Endothelial cell of umbilical vein (primary cell): ENCODE data around the gene EBPL. TPM values are rescaled to one million over a fixed set of nuclear protein-coding genes. Genes with fewer than 3 reads are reported as not detected.

Source experiments
- BruUV-seq: library from RNA; stranded (reverse); fragments of 400-500 nt; replicated peaks from 2 replicates; lab custom pipeline; 2021; lab: Mats Ljungman, UMichigan
- CTCF ChIA-PET: fragments of 300-600, 350-600 bp; sonication (Branson Sonifier 250); formaldehyde crosslinking; loops from one replicate; lab custom pipeline; 2021; ENCODE audit warnings: antibody characterized with exemption, inconsistent platforms; lab: Charles Lee
- POLR2A ChIA-PET: fragments of 300-600, 350-600 bp; sonication (Branson Sonifier 250); formaldehyde crosslinking; loops from one replicate; lab custom pipeline; 2021; ENCODE audit warnings: antibody characterized with exemption, inconsistent platforms; lab: Charles Lee
- DNase-seq: peaks from one replicate; pipeline ENCODE4 v3.0.0-alpha.2; 2011; ENCODE audit warnings: low read depth, low spot score
- FAIRE-seq: peaks from 2 replicates; lab custom pipeline; 2011; peaks lifted over from hg19 to GRCh38; lab: Jason Lieb, UNC
- H2AFZ ChIP-seq: 2 replicates; pipeline ENCODE4 v1.6.0; 2012; ENCODE audit warnings: low read depth, low read length, control low read depth, inconsistent platforms
- H3K27ac ChIP-seq: 2 replicates; pipeline ENCODE4 v1.5.1; 2011; ENCODE audit warnings: low read depth, mild to moderate bottlenecking, control low read depth, low read length, moderate library complexity; ENCODE audit not compliant: insufficient read depth
- H3K27me3 ChIP-seq, 2 experiments: 2 replicates each; pipeline versions ENCODE4 v1.6.0 to v1.6.1; 2011; ENCODE audit warnings: low read length in 2 of 2, mixed read lengths in 1 of 2; ENCODE audit not compliant: control insufficient read depth in 2 of 2, insufficient read depth in 2 of 2
- H3K36me3 ChIP-seq, 2 experiments: 2 replicates in 1 of 2; 3 replicates in 1 of 2; pipeline ENCODE4 v1.5.1; 2011; ENCODE audit warnings: low read length in 2 of 2, mild to moderate bottlenecking in 1 of 2, moderate library complexity in 1 of 2; ENCODE audit not compliant: control insufficient read depth in 2 of 2, insufficient read depth in 2 of 2; ENCODE audit errors: extremely low read depth in 1 of 2
- H3K4me1 ChIP-seq: 3 replicates; pipeline ENCODE4 v1.5.1; 2011; ENCODE audit warnings: mild to moderate bottlenecking, low read length; ENCODE audit not compliant: control insufficient read depth, insufficient read depth; ENCODE audit errors: extremely low read depth
- H3K4me2 ChIP-seq: 2 replicates; pipeline ENCODE4 v1.6.1; 2011; ENCODE audit warnings: low read length, control low read depth, mixed read lengths; ENCODE audit not compliant: insufficient read depth
- H3K4me3 ChIP-seq, 3 experiments: fragments of 200-600 bp in 1 of 3; sonication (generic), shearing (Covaris generic) in 1 of 3; replicated peaks in 1 of 3; 2 replicates each; pipeline ENCODE4 v1.5.1; 2011 to 2016; ENCODE audit warnings: control low read depth in 3 of 3, low read length in 3 of 3, mild to moderate bottlenecking in 2 of 3, inconsistent platforms in 1 of 3, low read depth in 1 of 3, moderate library complexity in 1 of 3; ENCODE audit not compliant: insufficient read depth in 1 of 3
- H3K79me2 ChIP-seq: 2 replicates; pipeline ENCODE4 v1.6.0; 2012; ENCODE audit warnings: low read length, inconsistent platforms; ENCODE audit not compliant: control insufficient read depth, insufficient read depth
- H3K9ac ChIP-seq: replicated peaks from 2 replicates; pipeline ENCODE3; 2011; ENCODE audit warnings: low read length, control low read depth; ENCODE audit not compliant: insufficient read depth; ENCODE audit errors: extremely low read depth
- H3K9me1 ChIP-seq: replicated peaks from 3 replicates; pipeline ENCODE4 v1.6.0; 2011; ENCODE audit warnings: mild to moderate bottlenecking, low read length; ENCODE audit not compliant: control insufficient read depth, insufficient read depth; ENCODE audit errors: extremely low read depth
- H3K9me3 ChIP-seq: replicated peaks from 2 replicates; pipeline ENCODE4 v1.5.1; 2012; ENCODE audit warnings: low read length, inconsistent platforms; ENCODE audit not compliant: control insufficient read depth, insufficient read depth
- H4K20me1 ChIP-seq: replicated peaks from 2 replicates; pipeline ENCODE3; 2011; ENCODE audit warnings: mild to moderate bottlenecking, low read length; ENCODE audit not compliant: control insufficient read depth, insufficient read depth; ENCODE audit errors: extremely low read depth
- CTCF ChIP-seq, 2 donors: IDR thresholded peaks; 1 replicate in 1 of 2; 2 replicates in 1 of 2; pipeline ENCODE4 v1.5.1; 2011; ENCODE audit warnings: low read length in 2 of 2, mild to moderate bottlenecking in 2 of 2, moderate library complexity in 2 of 2, control low read depth in 1 of 2, inconsistent platforms in 1 of 2, low read depth in 1 of 2; ENCODE audit not compliant: insufficient read depth in 1 of 2; ENCODE audit errors: extremely low read depth in 1 of 2
- EZH2 ChIP-seq: IDR thresholded peaks from 2 replicates; pipeline ENCODE4 v1.6.1; 2012; ENCODE audit warnings: borderline replicate concordance, low read depth, mild to moderate bottlenecking, moderate library complexity, low read length, inconsistent platforms; ENCODE audit not compliant: severe bottlenecking
- FOS ChIP-seq: IDR thresholded peaks from 2 replicates; pipeline ENCODE4 v1.6.1; 2011; ENCODE audit warnings: mild to moderate bottlenecking, low read length, moderate library complexity, borderline replicate concordance; ENCODE audit not compliant: insufficient read depth
- GATA2 ChIP-seq: IDR thresholded peaks from 2 replicates; pipeline ENCODE4 v1.7.0; 2011; ENCODE audit warnings: low read depth, mild to moderate bottlenecking, moderate library complexity, mixed read lengths, low read length; ENCODE audit not compliant: insufficient read length, insufficient read depth
- JUN ChIP-seq: IDR thresholded peaks from 2 replicates; pipeline ENCODE4 v1.6.1; 2011; ENCODE audit warnings: borderline replicate concordance, low read depth; ENCODE audit not compliant: insufficient read length, insufficient read depth
- MAX ChIP-seq: IDR thresholded peaks from 2 replicates; pipeline ENCODE4 v1.6.1; 2011; ENCODE audit not compliant: insufficient read depth, insufficient read length
- MYC ChIP-seq: IDR thresholded peaks from one replicate; pipeline ENCODE4 v1.6.1; 2011; ENCODE audit warnings: mild to moderate bottlenecking, low read depth, low read length
- POLR2A ChIP-seq: IDR thresholded peaks from 2 replicates; pipeline ENCODE4 v1.6.1; 2012; ENCODE audit warnings: low read depth, mild to moderate bottlenecking, control low read depth, low read length
- POLR2AphosphoS5 ChIP-seq: IDR thresholded peaks from 2 replicates; pipeline ENCODE4 v1.6.1; 2012; ENCODE audit warnings: low read depth, mild to moderate bottlenecking, control low read depth, low read length, moderate library complexity; ENCODE audit not compliant: insufficient read depth
- dilution Hi-C: fragments of 300-500 bp; cut with MboI; formaldehyde crosslinking; loops from one replicate; pipeline ENCODE4 v1.15.0; 2019; ENCODE audit warnings: low sequenced_read_pairs; ENCODE audit not compliant: extremely low pct_ligation_motif_present
- intact Hi-C: fragments of 100-400 bp; cut with micrococcal nuclease; formaldehyde crosslinking; loops from one replicate; pipeline ENCODE4 v1.10.0; 2022
- polyA plus RNA-seq, 4 experiments: library from polyadenylated mRNA; depleted of rRNA in 3 of 4; stranded (reverse) in 3 of 4; unstranded in 1 of 4; fragments of >200 nt; gene quantifications; 2 replicates each; pipeline versions ENCODE4 v1.2.1 to v1.2.3, GENCODE V29; 2011 to 2012; ENCODE audit warnings: missing spikeins in 1 of 4
- total RNA-seq: library from RNA; stranded (reverse); gene quantifications from 2 replicates; pipeline ENCODE4 v1.2.3, GENCODE V29; 2021

Gene EBPL
- total and polyA plus RNA-seq, 2 donors (not counting 3 experiments of a cell fraction or from before 2014, with no cell fraction given): 75.5 to 159 TPM

- FAIRE-seq (no peak), DNase-seq (no peak)
- Histone ChIP-seq H3K27ac (no peak overlapping the region), H4K20me1 (no peaks in the 10 kb centered on the region), H3K9ac (no peak overlapping the region), H3K9me3 (no peaks in the 10 kb centered on the region), H3K4me3 (no peak overlapping the region), H2AFZ (no peak overlapping the region), H3K79me2 (no peaks in the 10 kb centered on the region), H3K36me3 (no peaks in the 10 kb centered on the region), H3K4me2 (no peak overlapping the region), H3K27me3 (no peaks in the 10 kb centered on the region), H3K4me1 (peaks cover 9% of the 10 kb centered on the region), H3K9me1 (no peaks in the 10 kb centered on the region)
- BruUV-seq: no TSS peak
- POLR2A ChIA-PET: no interaction called here
- TF ChIP-seq MYC (no peak), EZH2 (no peak), GATA2 (no peak), FOS (no peak), CTCF (IDR thresholded peaks at IDR 0.05; ENCODE audit: extremely low read depth in 1 of 2, insufficient read depth in 1 of 2, low read depth in 1 of 2, low read length in 2 of 2) (no peak), JUN (no peak), POLR2A (no peak), POLR2AphosphoS5 (no peak), MAX (no peak)
- intact Hi-C loops (loop anchor here (5.0 kb wide), 1 partner anchor 138 kb away; the partner anchor contains the start of gene KPNA3), dilution Hi-C loops (no loop called here)
- CTCF ChIA-PET: interaction anchor here (1.3 to 1.6 kb wide), 2 partner anchors 37 to 1415 kb away, joined by 3 read pairs; partner anchors contain the start of gene EBPL
Measured at GRCh38 chr13:49654011-49654410, 37.3 kb downstream of the EBPL start.
